Fibroblast of skin of scalp (primary cell): ENCODE data around the gene DPY19L3.
"Not testable (repeated sequence)": the region's sequence is repeated elsewhere in the genome, so short reads cannot be mapped to it uniquely, and the experiment has no call there.

Source experiments
- DNase-seq: peaks from one replicate; pipeline ENCODE4 v3.0.0-alpha.2; 2013

Gene DPY19L3

DNA sequence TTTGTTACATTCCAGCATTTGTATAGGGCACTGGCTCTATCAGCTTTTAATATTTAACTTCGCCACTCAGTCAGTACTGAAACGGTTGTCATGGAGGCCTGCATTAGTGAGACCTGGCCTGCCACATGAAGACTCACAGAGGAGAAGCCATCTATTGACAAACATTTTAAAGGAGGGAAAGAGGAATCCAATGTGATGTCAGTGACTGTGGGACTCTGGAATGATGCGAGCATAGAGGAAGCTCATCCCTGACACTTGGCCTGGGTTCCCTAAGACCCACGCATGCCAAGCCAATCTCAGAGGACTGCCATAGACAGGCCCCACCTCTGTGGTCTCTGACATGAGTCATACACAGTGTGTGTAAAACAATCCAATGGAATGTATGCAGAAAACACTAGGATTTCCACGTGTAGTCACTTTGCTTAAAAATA is 7.9 kb upstream of the DPY19L3 start:
- DNase-seq: peak; percentile 86

DNA sequence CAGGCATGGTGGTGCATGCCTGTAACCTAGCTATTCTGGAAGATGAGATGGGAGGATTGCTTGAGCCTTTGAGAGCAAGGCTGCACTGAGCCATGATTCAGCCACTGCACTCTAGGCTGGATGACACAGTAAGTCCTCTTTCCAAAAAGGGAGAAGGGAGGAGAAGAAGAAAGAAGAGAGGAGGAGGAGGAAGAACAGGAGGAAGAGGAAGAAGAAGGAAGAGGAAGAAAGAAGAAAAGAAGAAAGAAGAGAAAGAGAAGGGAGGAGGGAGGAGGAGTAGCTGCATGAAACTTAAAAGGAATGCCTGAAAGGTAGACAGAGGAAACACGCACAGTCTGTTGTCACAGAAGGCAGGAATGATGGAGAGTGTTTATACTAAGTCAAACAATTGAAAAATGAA is 3.6 kb upstream of the DPY19L3 start:
- no peak for DNase-seq

DNA sequence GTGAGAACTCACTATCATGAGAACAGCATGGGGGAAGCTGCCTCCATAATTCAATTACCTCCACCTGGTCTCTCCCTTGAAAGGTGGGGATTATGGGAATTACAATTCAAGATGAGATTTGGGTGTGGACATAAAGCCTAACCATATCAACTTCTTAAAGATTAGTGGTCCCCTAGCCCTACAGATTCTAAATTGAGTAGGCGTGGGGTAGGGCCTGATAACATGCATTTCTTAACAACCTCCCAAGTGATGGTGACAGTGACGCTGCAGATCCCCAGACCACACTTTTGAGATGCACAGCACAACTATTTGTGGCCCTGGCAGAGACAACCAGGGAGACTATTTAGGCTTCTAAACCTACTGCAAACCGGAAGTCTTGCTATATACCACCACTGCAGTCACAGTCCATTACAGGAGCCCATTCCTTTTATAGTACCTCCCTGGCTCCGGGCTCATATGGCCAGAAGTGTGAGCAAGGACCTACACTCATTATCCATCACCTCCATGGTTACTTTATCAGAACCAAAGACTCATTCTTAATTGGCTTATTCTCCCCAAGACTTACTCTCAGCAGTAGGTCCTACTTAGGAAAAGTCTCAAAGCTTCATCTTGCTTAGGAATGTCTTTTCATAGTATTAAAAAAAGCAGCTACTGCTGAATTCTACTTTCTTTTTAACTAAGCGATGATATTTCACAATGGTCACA is 2.1 kb upstream of the DPY19L3 start:
- DNase-seq: no peak

DNA sequence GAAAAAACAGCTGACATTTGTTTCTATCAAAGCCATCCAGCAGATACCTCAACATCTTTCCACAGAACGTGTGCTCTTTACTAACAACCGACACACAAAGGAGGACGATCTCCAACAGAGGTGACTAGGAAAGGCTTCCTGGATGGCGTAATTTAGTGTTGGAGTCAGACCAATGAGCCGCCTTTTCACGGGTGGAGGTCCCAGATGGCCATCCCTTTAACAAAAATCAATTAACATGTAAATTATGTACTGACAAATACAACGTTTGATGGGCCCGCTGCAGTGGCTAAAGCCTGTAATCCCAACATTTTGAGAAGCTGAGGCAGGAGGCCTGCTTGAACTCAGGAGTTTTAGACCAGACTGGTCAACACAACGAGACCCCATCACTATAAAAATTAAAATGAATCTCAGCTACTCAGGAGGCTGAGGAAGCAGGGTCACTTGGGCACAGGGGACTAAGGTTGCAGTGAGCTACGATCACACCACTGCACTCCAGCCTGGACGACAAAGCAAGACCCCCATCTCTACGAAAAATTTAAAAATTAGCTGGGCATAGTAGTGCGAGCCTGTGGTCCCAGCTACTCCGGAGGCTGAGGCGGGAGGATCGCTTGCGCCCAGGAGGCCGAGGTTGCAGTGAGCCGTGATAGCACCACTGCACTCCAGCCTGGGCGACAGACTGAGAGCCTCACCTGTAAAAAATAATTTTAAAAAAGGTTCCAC is 1.2 kb upstream of the DPY19L3 start:
- no peak for DNase-seq

DNA sequence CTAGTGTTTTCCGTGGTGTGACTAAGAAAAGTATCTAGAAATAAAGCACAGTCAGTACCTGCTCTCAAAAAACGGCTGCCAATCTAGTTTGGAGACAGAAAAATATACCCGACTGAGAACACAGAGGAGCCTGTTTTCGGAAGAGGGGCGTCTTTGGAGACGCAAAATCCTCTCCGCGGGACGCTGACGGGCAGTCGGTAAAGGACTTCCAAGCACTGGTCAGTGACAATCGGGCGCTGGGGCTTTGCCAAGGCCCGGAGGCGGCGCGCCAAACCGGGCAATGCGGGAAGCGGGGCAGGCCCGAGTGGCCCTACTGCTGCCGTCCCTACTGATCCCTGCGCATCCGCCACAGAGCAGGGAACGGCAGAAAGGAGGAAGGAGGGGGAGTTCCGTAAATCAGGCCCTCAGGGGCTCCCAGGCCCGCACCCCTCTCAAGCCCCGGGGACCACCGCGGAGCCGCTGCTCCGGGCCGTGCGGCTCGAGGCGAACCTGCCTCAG is 588 bp upstream of the DPY19L3 start:
- no peak for DNase-seq

DNA sequence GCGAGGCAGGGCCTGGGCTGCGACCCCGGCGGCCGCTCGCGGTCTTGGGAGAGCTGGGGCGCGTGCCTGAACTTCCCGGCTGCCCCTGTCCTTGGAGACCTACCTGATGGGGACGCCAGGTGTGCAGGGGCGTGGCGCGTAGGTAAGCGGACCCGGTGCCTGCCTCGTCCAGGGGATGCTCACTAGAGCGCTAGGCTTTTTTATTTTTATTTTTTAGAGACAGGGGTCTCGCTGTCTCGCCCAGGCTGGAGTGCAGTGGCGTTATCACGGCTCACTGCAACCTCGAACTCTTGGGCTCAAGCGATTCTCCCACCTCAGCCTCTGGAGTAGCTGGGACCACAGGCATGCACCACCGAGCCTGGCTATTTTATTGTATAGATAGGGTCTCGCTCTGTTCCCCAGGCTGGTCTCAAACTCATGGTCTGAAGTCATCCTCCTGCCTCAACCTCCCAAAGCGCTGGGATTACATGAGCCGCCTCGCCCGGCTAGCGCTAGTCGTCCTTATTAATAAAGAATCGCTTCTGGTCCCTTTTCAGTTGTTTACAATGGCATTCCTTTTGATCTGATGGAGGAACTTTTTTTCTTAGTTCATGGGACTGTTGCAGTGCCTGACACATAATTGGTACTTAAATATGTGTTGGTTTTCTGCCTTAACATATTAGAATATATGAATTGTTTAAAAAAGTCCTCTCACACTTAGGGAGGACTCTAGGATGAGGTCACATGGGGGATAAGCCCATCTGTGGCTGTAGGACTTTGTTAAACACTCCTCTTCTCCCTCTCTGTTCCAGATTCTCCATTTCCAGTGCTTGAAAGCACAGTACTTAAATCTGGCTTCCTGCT is 812 bp downstream of the DPY19L3 start:
- DNase-seq: no peak

DNA sequence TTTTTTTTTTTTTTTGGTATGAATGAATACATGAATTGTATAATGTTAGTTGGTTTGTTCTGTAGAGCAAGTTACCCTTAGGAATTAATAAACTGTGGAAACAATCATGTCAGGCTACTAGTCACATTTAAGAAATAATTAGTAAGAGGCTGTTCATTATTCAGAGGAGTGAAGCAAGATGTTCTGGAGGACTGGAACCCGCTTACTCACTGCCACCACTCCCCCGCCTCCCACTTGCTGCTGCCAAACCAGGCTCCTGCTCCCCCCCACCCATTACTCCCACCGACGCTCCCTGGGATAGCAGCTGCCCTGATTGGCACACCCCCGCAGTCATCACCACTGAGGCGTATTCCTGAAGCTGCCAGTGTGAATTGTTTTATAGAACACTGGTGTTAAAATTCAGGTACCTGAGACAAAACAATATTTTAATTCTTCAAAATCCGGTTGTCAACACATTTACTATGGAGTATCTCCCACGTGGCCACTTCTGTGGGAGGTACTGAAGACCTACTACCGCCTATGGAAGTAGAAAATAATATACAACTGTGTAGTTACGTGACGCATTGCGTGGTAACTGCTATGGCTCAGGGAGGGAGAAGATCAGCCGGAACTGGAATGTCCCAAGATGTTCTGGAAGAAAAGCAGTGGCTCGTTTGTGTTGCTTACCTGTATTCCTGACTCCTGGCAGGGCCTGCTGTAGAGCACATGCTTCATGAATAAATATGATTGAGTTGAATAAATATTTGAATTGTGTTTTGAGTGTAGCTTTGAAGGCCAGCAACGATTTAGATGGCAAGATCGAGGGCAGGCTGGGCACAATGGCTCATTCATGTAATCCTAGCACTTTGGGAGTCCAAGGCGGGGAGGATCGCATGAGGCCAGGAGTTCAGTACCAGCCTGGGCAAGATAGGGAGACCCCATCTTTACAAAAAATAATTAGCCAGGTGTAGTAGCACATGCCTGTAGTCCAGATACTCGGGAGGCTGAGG is 1.7 kb downstream of the DPY19L3 start:
- peak; percentile 47 for DNase-seq

DNA sequence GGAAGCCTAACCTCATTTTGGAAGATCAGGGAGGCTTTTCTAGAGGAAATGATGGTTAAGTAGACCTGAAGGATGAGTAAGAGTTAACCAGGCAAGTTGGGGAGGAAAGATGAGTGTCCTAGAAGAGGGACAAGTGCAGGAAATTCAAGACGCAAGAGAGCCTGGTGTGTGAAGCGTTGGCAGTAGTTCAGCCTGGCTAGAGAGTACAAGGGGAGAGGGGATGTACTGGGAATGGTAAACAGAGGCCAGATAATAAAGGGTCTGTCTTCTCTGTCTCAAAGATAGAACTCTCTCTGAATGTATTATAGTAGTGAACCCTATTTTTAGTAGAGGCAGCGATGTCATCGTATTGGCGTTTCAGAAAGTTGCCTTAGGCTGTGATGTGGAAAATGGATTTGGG is 9.7 kb downstream of the DPY19L3 start:
- DNase-seq: no peak

DNA sequence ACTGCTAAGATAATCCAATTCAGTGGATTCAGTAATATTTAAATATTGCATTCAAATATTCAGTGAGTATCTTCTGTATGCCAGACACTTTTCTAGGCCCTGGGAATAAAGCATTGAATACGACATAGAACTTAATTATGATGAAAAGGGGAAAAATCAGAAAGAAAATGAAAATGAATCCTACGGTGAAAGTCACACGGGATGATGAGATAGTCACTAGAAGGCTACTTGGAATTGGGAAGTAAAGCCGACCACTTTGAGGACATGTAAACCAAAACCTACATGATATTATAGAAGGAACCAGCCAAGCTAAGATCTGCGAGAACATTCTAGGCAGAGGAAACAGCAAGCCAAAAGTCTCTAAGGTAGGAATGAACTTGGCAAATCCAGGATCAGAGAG is 10.1 kb downstream of the DPY19L3 start:
- DNase-seq: no peak

DNA sequence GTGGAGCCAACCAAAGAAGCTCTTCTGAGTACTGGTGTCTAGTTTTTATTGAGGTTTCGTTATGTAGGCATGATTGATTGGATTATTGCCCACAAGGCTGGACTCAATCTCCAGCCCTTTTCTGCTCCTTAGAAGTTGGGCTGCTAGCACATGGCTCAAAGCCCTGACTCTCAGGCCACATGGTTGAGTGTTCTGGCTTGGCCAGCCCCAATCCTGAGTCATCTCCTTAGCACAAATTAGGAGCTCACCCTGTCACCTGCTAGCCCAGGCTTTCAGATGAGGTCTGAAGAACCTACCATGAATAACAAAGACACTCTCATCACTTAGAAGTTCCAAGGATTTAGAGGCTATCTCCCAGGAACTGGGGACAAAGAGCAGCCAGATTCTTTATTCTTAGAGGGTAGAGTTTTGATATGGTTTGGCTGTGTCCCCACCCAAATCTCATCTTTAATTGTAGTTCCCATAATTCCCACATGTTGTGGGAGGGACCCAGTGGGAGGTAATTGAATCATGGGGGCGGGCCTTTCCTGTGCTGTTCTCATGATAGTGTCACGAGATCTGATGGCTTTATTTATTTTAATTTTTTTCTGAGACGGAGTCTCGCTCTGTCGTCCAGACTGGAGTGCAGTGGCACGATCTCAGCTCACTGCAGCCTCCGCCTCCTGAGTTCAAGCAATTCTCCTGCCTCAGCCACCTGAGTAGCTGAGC is 11.3 kb downstream of the DPY19L3 start:
- DNase-seq: no peak

DNA sequence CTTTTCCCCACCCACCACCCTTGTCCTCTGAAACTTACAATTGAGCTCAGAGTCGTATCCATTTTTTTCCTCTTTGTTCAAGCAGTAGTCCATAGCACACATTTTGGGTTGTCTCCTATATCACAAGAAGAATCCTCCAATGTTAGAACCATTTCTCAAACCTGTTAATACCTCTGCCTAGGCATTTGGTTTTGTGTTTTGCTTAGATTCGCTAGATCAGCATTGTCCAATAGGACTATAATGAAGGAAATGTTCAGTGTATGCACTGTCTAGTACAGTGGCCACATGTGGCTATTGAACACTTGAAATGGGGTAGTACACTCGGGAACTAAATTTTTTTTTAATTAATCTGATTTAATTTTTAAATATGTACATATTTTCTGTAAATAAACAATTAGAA is 12.6 kb downstream of the DPY19L3 start:
- no peak for DNase-seq

DNA sequence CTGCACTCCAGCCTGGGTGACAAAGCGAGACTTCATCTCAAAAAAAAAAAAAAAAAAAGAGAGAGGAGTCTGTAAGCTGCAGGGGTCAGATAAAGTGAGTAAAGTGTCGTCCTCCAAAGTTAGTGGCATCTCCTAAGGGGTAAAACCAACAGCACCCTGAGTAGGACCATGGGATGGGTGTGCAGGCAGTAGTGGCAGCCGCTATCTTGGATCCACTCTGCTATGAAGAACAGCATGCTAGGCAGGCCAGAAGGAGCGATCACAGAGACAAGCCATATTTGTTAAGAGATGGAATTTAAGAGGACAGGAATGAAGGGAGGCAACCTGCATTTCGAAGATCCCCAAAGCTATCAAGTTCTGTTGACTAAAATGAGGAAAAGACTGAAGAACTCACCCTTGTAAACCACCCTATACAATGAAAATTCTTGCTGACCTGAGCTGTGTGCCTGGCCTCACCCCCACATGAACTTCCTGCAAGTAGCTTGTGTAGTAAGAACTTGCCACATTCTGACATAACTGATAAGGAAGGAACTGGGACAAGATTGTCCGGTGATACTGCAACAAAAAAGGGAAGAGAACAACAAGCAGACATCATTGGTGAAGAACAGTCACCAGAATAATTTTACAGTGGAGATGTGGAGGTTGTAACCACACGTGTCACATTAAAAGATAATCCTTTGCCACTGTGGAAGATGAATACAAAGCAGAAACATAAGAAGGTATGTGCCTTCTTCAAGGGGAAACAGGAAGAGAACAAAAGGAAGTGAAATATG is 16.2 kb downstream of the DPY19L3 start:
- no peak for DNase-seq

DNA sequence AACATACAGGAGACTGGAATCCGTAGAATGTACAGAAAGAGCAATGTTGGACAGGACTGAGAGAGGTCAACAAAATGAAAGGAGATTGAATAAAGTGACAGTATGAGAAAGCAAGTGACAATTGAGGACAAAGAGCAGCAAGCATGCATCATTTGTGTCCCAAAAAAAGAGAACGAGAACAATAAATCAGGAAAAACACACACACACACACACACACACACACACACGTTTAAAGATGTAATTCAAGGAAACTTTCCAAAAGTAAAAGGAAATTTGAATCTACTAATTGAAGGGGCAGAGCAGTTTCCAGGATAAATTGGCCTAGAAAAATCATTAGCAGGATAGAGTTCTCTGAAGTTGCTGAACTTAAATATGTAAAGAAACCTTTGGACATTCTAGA is 16.9 kb downstream of the DPY19L3 start:
- no peak for DNase-seq

DNA sequence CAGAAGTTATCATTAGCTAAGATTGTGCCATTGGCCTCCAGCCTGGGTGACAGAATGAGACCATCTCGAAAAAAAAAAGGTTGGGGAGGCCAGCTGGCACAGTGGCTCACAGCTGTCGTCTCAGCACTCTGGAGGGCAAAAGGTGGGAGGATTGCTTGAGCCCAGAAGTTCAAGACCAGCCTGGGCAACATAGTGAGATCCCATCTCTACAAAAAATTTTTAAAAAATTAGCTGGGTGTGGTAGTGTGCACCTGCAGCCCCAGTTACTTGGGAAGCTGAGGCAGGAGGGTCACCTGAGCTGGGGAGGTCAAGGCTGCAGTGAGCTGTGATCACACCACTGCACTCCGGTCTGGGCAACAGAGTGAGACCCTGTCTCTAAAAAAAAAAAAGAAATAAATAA is 18.4 kb downstream of the DPY19L3 start:
- DNase-seq: not testable (repeated sequence)

DNA sequence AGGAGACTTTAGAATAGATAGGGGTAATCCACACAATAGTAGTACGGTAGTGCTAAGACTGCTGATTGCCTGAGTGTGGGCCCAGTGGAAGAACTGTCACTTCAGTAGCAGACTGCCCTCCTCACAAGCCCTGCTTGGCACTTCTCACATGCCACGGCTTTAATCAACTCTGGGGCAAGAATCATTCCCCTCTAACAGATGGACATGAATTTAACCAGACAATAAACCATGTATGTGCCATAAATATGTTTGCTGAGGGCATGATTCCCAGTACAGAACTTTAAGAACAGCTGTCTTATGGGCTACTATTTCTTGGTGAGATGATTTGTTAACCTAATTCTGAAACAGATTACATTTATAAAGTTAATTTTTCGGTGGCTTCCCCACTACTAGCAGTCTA is 22.0 kb downstream of the DPY19L3 start:
- no peak for DNase-seq

DNA sequence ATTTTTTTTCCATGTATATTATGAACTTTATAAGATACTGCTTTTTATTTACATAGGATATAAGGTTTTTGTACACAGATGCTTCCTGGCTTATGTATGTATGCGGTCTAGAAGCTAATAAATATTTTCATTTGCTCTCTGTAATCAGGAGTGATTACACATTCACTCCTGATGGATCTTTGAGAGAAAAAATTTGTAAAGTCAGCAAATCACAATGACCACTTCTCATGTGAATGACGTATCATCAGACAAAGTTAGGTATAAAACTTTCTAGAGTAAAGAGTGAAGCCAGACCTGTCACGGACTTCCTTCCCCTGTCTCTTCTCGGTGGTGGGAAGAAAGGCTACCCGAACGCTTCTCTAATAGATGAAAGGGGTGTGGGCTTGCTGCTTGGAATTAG is 31.1 kb downstream of the DPY19L3 start:
- no peak for DNase-seq

DNA sequence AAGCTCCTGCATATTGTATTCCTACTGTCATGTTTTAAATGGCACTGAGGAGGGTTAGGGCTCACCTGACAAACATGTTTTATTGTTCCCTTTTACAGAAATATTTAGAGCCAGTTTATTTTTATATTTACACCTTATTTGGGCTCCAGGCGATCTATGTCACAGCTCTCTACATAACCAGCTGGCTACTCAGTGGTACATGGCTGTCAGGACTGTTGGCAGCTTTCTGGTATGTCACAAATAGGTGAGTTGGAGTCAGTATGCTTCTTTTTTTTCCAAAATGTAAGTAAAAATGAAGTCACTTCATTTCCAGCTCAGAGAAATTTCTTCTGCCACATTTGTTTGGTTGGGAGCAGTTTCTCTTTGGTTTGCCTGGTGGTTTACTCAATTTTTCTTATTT is 31.5 kb downstream of the DPY19L3 start:
- DNase-seq: no peak

DNA sequence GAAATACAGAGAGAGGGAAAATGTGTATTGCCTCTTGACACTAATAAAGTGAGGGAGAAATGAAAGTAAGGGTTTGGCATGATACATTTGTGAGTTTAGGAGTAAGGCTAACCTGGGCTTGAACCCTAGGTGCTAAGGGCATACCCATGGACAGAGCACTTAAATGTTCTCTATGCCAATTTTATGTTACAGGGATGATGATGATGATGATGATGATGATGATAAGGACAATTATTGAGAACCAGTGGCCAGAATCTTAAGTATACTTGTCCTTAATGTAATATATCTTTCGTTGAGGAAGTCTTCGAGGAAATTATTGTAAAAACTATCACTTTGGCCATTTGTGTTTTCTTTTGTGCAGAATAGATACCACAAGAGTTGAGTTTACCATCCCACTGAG is 33.2 kb downstream of the DPY19L3 start:
- DNase-seq: no peak

DNA sequence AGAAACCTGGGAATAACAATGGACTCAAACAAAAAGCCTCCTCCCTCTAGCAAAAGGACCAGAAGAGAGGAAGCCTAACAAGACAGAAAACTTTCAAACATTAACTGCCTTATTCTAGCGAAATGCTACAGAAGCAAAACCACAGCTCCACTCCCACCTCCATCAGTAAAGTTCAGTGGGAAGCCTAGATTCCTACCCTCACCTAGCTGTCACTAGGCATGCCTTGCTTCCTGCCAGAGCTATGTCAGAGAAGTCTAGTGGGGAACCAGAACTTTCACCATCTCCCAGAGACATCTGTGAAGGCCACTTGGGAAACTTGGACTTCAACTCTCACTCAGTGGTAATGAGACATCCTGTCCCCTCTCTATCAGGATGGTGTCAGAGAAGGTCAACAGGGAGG is 37.1 kb downstream of the DPY19L3 start:
- no peak for DNase-seq

DNA sequence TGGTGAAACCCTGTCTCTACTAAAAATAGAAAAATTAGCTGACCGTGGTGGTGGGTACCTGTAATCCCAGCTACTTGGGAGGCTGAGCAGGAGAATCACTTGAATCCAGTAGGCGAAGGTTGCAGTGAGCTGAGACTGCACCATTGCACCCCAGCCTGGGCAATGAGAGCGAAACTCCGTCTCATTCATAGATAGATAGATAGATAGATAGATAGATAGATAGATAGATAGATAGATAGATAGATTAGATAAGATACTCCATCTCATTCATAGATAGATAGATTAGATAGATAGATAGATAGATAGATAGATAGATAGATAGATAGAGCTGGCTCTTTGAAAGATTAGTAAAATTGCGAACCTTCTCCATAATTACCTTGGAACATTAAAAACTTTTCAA is 42.0 kb downstream of the DPY19L3 start:
- not testable (repeated sequence) for DNase-seq

DNA sequence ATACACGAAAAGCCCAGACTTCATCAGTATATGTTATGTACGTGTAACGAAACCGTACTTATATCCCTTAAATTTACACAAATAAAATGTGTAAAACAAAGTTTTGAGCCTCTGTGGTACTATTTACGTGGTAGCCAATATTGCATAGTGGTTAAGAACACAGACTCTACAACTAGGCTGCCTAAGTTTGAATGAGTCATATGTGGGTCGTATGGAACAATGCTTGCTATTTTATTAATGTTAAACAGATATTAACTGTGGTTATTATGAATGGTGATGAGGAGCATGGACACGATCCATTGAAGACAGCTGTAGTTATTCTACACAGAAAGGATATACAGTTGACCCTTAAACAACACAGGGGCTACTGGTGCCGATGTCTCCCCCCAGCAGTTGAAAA is 42.5 kb downstream of the DPY19L3 start:
- no peak for DNase-seq
